ENCODE measurements around the gene REST.
"Not testable (repeated sequence)": the region's sequence is repeated elsewhere in the genome, so short reads cannot be mapped to it uniquely, and the experiment has no call there.

Gene REST

GRCh38 chr4:56907489-56908205 lies at the start of gene REST:
Gene REST (plus strand): TSS chr4:56907900. CDS start chr4:56910639, 2,739 bp downstream.
- no peak for DNase-seq

- no peak for DNase-seq
Measured at GRCh38 chr4:56859841-56860240, 47.9 kb upstream of the REST start.

GRCh38 chr4:56860781-56861180 lies 46.9 kb upstream of the REST start:
- no peak for DNase-seq

- DNase-seq: no peak
Measured at GRCh38 chr4:56861360-56861759, 46.3 kb upstream of the REST start.

GRCh38 chr4:56863441-56864139 lies 44.1 kb upstream of the REST start:
- DNase-seq: no peak

- DNase-seq: peak; percentile 90
Measured at GRCh38 chr4:56870946-56871345, 36.8 kb upstream of the REST start.

GRCh38 chr4:56871371-56871866 lies 36.3 kb upstream of the REST start:
- DNase-seq: no peak

GRCh38 chr4:56874166-56874565 lies 33.5 kb upstream of the REST start:
- no peak for DNase-seq

GRCh38 chr4:56874923-56875322 lies 32.8 kb upstream of the REST start:
- DNase-seq: no peak

GRCh38 chr4:56876264-56876663 lies 31.4 kb upstream of the REST start:
- DNase-seq: no peak

- DNase-seq: no peak
Measured at GRCh38 chr4:56879996-56880395, 27.7 kb upstream of the REST start.

GRCh38 chr4:56880572-56880971 lies 27.1 kb upstream of the REST start:
- DNase-seq: no peak

GRCh38 chr4:56884511-56884910 lies 23.2 kb upstream of the REST start:
- DNase-seq: not testable (repeated sequence)

- DNase-seq: no peak
Measured at GRCh38 chr4:56892691-56893090, 15.0 kb upstream of the REST start.

- not testable (repeated sequence) for DNase-seq
Measured at GRCh38 chr4:56897842-56898241, 9.9 kb upstream of the REST start.

- not testable (repeated sequence) for DNase-seq
Measured at GRCh38 chr4:56900186-56900585, 7.5 kb upstream of the REST start.

- no peak for DNase-seq
Measured at GRCh38 chr4:56902703-56903102, 5.0 kb upstream of the REST start.

GRCh38 chr4:56905796-56906195 lies 1.9 kb upstream of the REST start:
- no peak for DNase-seq

GRCh38 chr4:56906489-56907393 lies 959 bp upstream of the REST start:
- DNase-seq: no peak

- DNase-seq: no peak
Measured at GRCh38 chr4:56908206-56909085, 746 bp downstream of the REST start.

GRCh38 chr4:56909086-56909894 lies 1.6 kb downstream of the REST start:
- no peak for DNase-seq
